ENCODE results near the gene MAP1B.

MAP1B gene

GRCh38 chr5:72141440-72142355 lies 34.4 kb downstream of the MAP1B start:
- Histone ChIP-seq H3K36me3 (ENCODE audit: control insufficient read depth, insufficient read depth, low read length) (no peaks in the 10 kb centered on the region), H3K27me3 (replicated peaks; ENCODE audit: control insufficient read depth, insufficient read depth, low read length, poor library complexity, severe bottlenecking) (peaks cover 4% of the 10 kb centered on the region), H3K4me3 (ENCODE audit: insufficient read depth, low read depth, low read length, poor library complexity, severe bottlenecking) (no peak overlapping the region), H3K9me3 (ENCODE audit: control insufficient read depth, low read length) (no peaks in the 10 kb centered on the region), H3K27ac (ENCODE audit: insufficient read depth, low read length, poor library complexity, severe bottlenecking) (no peak overlapping the region), H3K4me1 (ENCODE audit: control insufficient read depth, insufficient read depth, low read length, poor library complexity, severe bottlenecking) (no peaks in the 10 kb centered on the region)
- DNase-seq: no peak

- no peak overlapping the region for H3K4me3 ChIP-seq (ENCODE audit: insufficient read depth, low read depth, low read length, poor library complexity, severe bottlenecking)
- no peaks in the 10 kb centered on the region for H3K36me3 ChIP-seq (ENCODE audit: control insufficient read depth, insufficient read depth, low read length)
- no peak for DNase-seq
- H3K4me1 ChIP-seq (ENCODE audit: control insufficient read depth, insufficient read depth, low read length, poor library complexity, severe bottlenecking): no peaks in the 10 kb centered on the region
- no peaks in the 10 kb centered on the region for H3K27me3 ChIP-seq (replicated peaks; ENCODE audit: control insufficient read depth, insufficient read depth, low read length, poor library complexity, severe bottlenecking)
- H3K27ac ChIP-seq (ENCODE audit: insufficient read depth, low read length, poor library complexity, severe bottlenecking): no peak overlapping the region
- H3K9me3 ChIP-seq (ENCODE audit: control insufficient read depth, low read length): no peaks in the 10 kb centered on the region
These were observed 37.5 kb downstream of the MAP1B start for GRCh38 chr5:72144762-72145161.

GRCh38 chr5:72145348-72145747 lies 38.1 kb downstream of the MAP1B start:
- no peaks in the 10 kb centered on the region for H3K27me3 ChIP-seq (replicated peaks; ENCODE audit: control insufficient read depth, insufficient read depth, low read length, poor library complexity, severe bottlenecking)

GRCh38 chr5:72146056-72146455 lies 38.8 kb downstream of the MAP1B start:
- H3K4me3 ChIP-seq (ENCODE audit: insufficient read depth, low read depth, low read length, poor library complexity, severe bottlenecking): no peak overlapping the region
- no peak for DNase-seq
- no peaks in the 10 kb centered on the region for H3K9me3 ChIP-seq (ENCODE audit: control insufficient read depth, low read length)
- no peaks in the 10 kb centered on the region for H3K4me1 ChIP-seq (ENCODE audit: control insufficient read depth, insufficient read depth, low read length, poor library complexity, severe bottlenecking)
- no peaks in the 10 kb centered on the region for H3K36me3 ChIP-seq (ENCODE audit: control insufficient read depth, insufficient read depth, low read length)
- no peaks in the 10 kb centered on the region for H3K27me3 ChIP-seq (replicated peaks; ENCODE audit: control insufficient read depth, insufficient read depth, low read length, poor library complexity, severe bottlenecking)
- H3K27ac ChIP-seq (ENCODE audit: insufficient read depth, low read length, poor library complexity, severe bottlenecking): no peak overlapping the region

More at GRCh38 chr5:72145348-72145747, 38.1 kb downstream of the MAP1B start:
- Histone ChIP-seq H3K4me3 (ENCODE audit: insufficient read depth, low read depth, low read length, poor library complexity, severe bottlenecking) (no peak overlapping the region), H3K4me1 (ENCODE audit: control insufficient read depth, insufficient read depth, low read length, poor library complexity, severe bottlenecking) (no peaks in the 10 kb centered on the region), H3K36me3 (ENCODE audit: control insufficient read depth, insufficient read depth, low read length) (no peaks in the 10 kb centered on the region), H3K27ac (ENCODE audit: insufficient read depth, low read length, poor library complexity, severe bottlenecking) (no peak overlapping the region), H3K9me3 (ENCODE audit: control insufficient read depth, low read length) (no peaks in the 10 kb centered on the region)
- no peak for DNase-seq

GRCh38 chr5:72147569-72147968 lies 40.3 kb downstream of the MAP1B start:
- Histone ChIP-seq H3K36me3 (ENCODE audit: control insufficient read depth, insufficient read depth, low read length) (no peaks in the 10 kb centered on the region), H3K9me3 (ENCODE audit: control insufficient read depth, low read length) (no peaks in the 10 kb centered on the region), H3K27ac (ENCODE audit: insufficient read depth, low read length, poor library complexity, severe bottlenecking) (no peak overlapping the region), H3K4me1 (ENCODE audit: control insufficient read depth, insufficient read depth, low read length, poor library complexity, severe bottlenecking) (no peaks in the 10 kb centered on the region), H3K27me3 (replicated peaks; ENCODE audit: control insufficient read depth, insufficient read depth, low read length, poor library complexity, severe bottlenecking) (no peaks in the 10 kb centered on the region), H3K4me3 (ENCODE audit: insufficient read depth, low read depth, low read length, poor library complexity, severe bottlenecking) (no peak overlapping the region)
- no peak for DNase-seq

- DNase-seq: no peak
- Histone ChIP-seq H3K9me3 (ENCODE audit: control insufficient read depth, low read length) (no peaks in the 10 kb centered on the region), H3K36me3 (ENCODE audit: control insufficient read depth, insufficient read depth, low read length) (no peaks in the 10 kb centered on the region), H3K27me3 (replicated peaks; ENCODE audit: control insufficient read depth, insufficient read depth, low read length, poor library complexity, severe bottlenecking) (no peaks in the 10 kb centered on the region), H3K27ac (ENCODE audit: insufficient read depth, low read length, poor library complexity, severe bottlenecking) (no peak overlapping the region), H3K4me3 (ENCODE audit: insufficient read depth, low read depth, low read length, poor library complexity, severe bottlenecking) (no peak overlapping the region), H3K4me1 (ENCODE audit: control insufficient read depth, insufficient read depth, low read length, poor library complexity, severe bottlenecking) (no peaks in the 10 kb centered on the region)
These were observed 42.5 kb downstream of the MAP1B start for GRCh38 chr5:72149742-72150141.

- Histone ChIP-seq H3K36me3 (ENCODE audit: control insufficient read depth, insufficient read depth, low read length) (no peaks in the 10 kb centered on the region), H3K4me1 (ENCODE audit: control insufficient read depth, insufficient read depth, low read length, poor library complexity, severe bottlenecking) (no peaks in the 10 kb centered on the region), H3K9me3 (ENCODE audit: control insufficient read depth, low read length) (no peaks in the 10 kb centered on the region), H3K27ac (ENCODE audit: insufficient read depth, low read length, poor library complexity, severe bottlenecking) (no peak overlapping the region), H3K27me3 (replicated peaks; ENCODE audit: control insufficient read depth, insufficient read depth, low read length, poor library complexity, severe bottlenecking) (no peaks in the 10 kb centered on the region), H3K4me3 (ENCODE audit: insufficient read depth, low read depth, low read length, poor library complexity, severe bottlenecking) (no peak overlapping the region)
- no peak for DNase-seq
These were observed 43.9 kb downstream of the MAP1B start for GRCh38 chr5:72151169-72151568.

GRCh38 chr5:72151646-72152045 lies 44.4 kb downstream of the MAP1B start:
- no peak for DNase-seq
- H3K9me3 ChIP-seq (ENCODE audit: control insufficient read depth, low read length): no peaks in the 10 kb centered on the region
- no peak overlapping the region for H3K4me3 ChIP-seq (ENCODE audit: insufficient read depth, low read depth, low read length, poor library complexity, severe bottlenecking)
- no peaks in the 10 kb centered on the region for H3K27me3 ChIP-seq (replicated peaks; ENCODE audit: control insufficient read depth, insufficient read depth, low read length, poor library complexity, severe bottlenecking)
- H3K4me1 ChIP-seq (ENCODE audit: control insufficient read depth, insufficient read depth, low read length, poor library complexity, severe bottlenecking): no peaks in the 10 kb centered on the region
- no peaks in the 10 kb centered on the region for H3K36me3 ChIP-seq (ENCODE audit: control insufficient read depth, insufficient read depth, low read length)
- H3K27ac ChIP-seq (ENCODE audit: insufficient read depth, low read length, poor library complexity, severe bottlenecking): no peak overlapping the region

- no peak for DNase-seq
These were observed 45.3 kb downstream of the MAP1B start for GRCh38 chr5:72152545-72152944.

GRCh38 chr5:72153551-72153950 lies 46.3 kb downstream of the MAP1B start:
- DNase-seq: no peak
- Histone ChIP-seq H3K27ac (ENCODE audit: insufficient read depth, low read length, poor library complexity, severe bottlenecking) (no peak overlapping the region), H3K9me3 (ENCODE audit: control insufficient read depth, low read length) (no peaks in the 10 kb centered on the region), H3K36me3 (ENCODE audit: control insufficient read depth, insufficient read depth, low read length) (no peaks in the 10 kb centered on the region), H3K27me3 (replicated peaks; ENCODE audit: control insufficient read depth, insufficient read depth, low read length, poor library complexity, severe bottlenecking) (no peaks in the 10 kb centered on the region), H3K4me1 (ENCODE audit: control insufficient read depth, insufficient read depth, low read length, poor library complexity, severe bottlenecking) (no peaks in the 10 kb centered on the region), H3K4me3 (ENCODE audit: insufficient read depth, low read depth, low read length, poor library complexity, severe bottlenecking) (no peak overlapping the region)

More at GRCh38 chr5:72152545-72152944, 45.3 kb downstream of the MAP1B start:
- H3K27ac ChIP-seq (ENCODE audit: insufficient read depth, low read length, poor library complexity, severe bottlenecking): no peak overlapping the region
- H3K9me3 ChIP-seq (ENCODE audit: control insufficient read depth, low read length): no peaks in the 10 kb centered on the region
- H3K27me3 ChIP-seq (replicated peaks; ENCODE audit: control insufficient read depth, insufficient read depth, low read length, poor library complexity, severe bottlenecking): no peaks in the 10 kb centered on the region
- H3K4me3 ChIP-seq (ENCODE audit: insufficient read depth, low read depth, low read length, poor library complexity, severe bottlenecking): no peak overlapping the region
- H3K36me3 ChIP-seq (ENCODE audit: control insufficient read depth, insufficient read depth, low read length): no peaks in the 10 kb centered on the region
- no peaks in the 10 kb centered on the region for H3K4me1 ChIP-seq (ENCODE audit: control insufficient read depth, insufficient read depth, low read length, poor library complexity, severe bottlenecking)

Measured in effector memory CD4-positive, alpha-beta T cell (primary cell).